ENCODE data around the gene COL4A2. TPM values are rescaled to one million over a fixed set of nuclear protein-coding genes. Genes with fewer than 3 reads are reported as not detected.

Gene COL4A2
- total RNA-seq, 4 donors from 2014 or later = 419 to 931 (median 555) TPM

GRCh38 chr13:110322126-110322827 lies 15.2 kb downstream of the COL4A2 start:
- TF ChIP-seq POLR2A (IDR thresholded peaks at IDR 0.05; ENCODE audit: low read depth) (no peak), EP300 (IDR thresholded peaks at IDR 0.05) (no peak), CTCF (IDR thresholded peaks at IDR 0.05) (no peak), POLR2AphosphoS5 (IDR thresholded peaks at IDR 0.05) (no peak)
- Histone ChIP-seq H3K9me3 (no peaks in the 10 kb centered on the region), H3K27me3 (no peaks in the 10 kb centered on the region), H3K4me3 (no peak overlapping the region), H3K4me1 (peaks cover 89 to 100% (median 98%) of the 10 kb centered on the region in 4 donors), H3K36me3 (peaks cover 0 to 14% (median 5%) of the 10 kb centered on the region in 4 donors), H3K27ac (replicated peaks in 1 of 4) (peak overlapping the region; percentile 79 to 98 (median 92))
- DNase-seq (ENCODE audit: extremely low spot score) = no peak
- 52% methylated on average over 15 of the region's 16 CpGs for WGBS
- intact Hi-C loops (cut with DNase I) = no loop called here

- TF ChIP-seq POLR2AphosphoS5 (IDR thresholded peaks at IDR 0.05) = no peak
- no peak for TF ChIP-seq POLR2A (IDR thresholded peaks at IDR 0.05; ENCODE audit: low read depth)
- TF ChIP-seq CTCF (IDR thresholded peaks at IDR 0.05) = no peak
- TF ChIP-seq EP300 (IDR thresholded peaks at IDR 0.05) = no peak
- H3K4me3 ChIP-seq = no peak overlapping the region
- H3K9me3 ChIP-seq = no peaks in the 10 kb centered on the region
- H3K36me3 ChIP-seq = peaks cover 0 to 9% (median under 1%) of the 10 kb centered on the region in 4 donors
- H3K27me3 ChIP-seq = no peaks in the 10 kb centered on the region
- WGBS = 77% methylated on average over 7 of the region's 7 CpGs
- intact Hi-C loops (cut with DNase I) = no loop called here
- peaks cover 88 to 100% (median 98%) of the 10 kb centered on the region in 4 donors for H3K4me1 ChIP-seq
- DNase-seq (ENCODE audit: extremely low spot score) = no peak
- H3K27ac ChIP-seq (replicated peaks in 1 of 4) = peak overlapping the region; percentile 79 to 98 (median 92)
Observed at GRCh38 chr13:110322828-110323171, 15.7 kb downstream of the COL4A2 start.

- no peak overlapping the region for H3K4me3 ChIP-seq
- DNase-seq (ENCODE audit: extremely low spot score) = no peak
- 59% methylated on average over 8 of the region's 8 CpGs for WGBS
- H3K27me3 ChIP-seq = no peaks in the 10 kb centered on the region
- no peaks in the 10 kb centered on the region for H3K9me3 ChIP-seq
- peaks cover 0 to 5% (median 0%) of the 10 kb centered on the region in 4 donors for H3K36me3 ChIP-seq
- intact Hi-C loops (cut with DNase I) = no loop called here
- no peak for TF ChIP-seq EP300 (IDR thresholded peaks at IDR 0.05)
- TF ChIP-seq POLR2AphosphoS5 (IDR thresholded peaks at IDR 0.05) = peak in 1 of 2 donors; percentile 42
- TF ChIP-seq CTCF (IDR thresholded peaks at IDR 0.05) = peak in 1 of 3 experiments; percentile 10
- TF ChIP-seq POLR2A (IDR thresholded peaks at IDR 0.05; ENCODE audit: low read depth) = no peak
- peak overlapping the region; percentile 79 to 98 (median 92) for H3K27ac ChIP-seq (replicated peaks in 1 of 4)
- peaks cover 86 to 100% (median 97%) of the 10 kb centered on the region in 4 donors for H3K4me1 ChIP-seq
Observed at GRCh38 chr13:110323172-110323891, 16.2 kb downstream of the COL4A2 start.

GRCh38 chr13:110324026-110324749 lies 17.1 kb downstream of the COL4A2 start:
- intact Hi-C loops (cut with DNase I) = no loop called here
- Histone ChIP-seq H3K27ac (replicated peaks in 1 of 4) (peak overlapping the region; percentile 79 to 98 (median 92)), H3K4me1 (peaks cover 79 to 100% (median 98%) of the 10 kb centered on the region in 4 donors), H3K9me3 (no peaks in the 10 kb centered on the region), H3K4me3 (no peak overlapping the region), H3K27me3 (no peaks in the 10 kb centered on the region), H3K36me3 (peaks cover 0 to 8% (median 0%) of the 10 kb centered on the region in 4 donors)
- DNase-seq (ENCODE audit: extremely low spot score) = no peak
- WGBS = 65% methylated on average over 7 of the region's 10 CpGs
- TF ChIP-seq EP300 (IDR thresholded peaks at IDR 0.05) (no peak), POLR2AphosphoS5 (IDR thresholded peaks at IDR 0.05) (no peak), POLR2A (IDR thresholded peaks at IDR 0.05; ENCODE audit: low read depth) (no peak), CTCF (IDR thresholded peaks at IDR 0.05) (no peak)

All from esophagus muscularis mucosa (tissue), 4 donors.